Pancreas (tissue), 10 donors: ENCODE data around the gene PNMA8C. TPM values are rescaled to one million over a fixed set of nuclear protein-coding genes. Genes with fewer than 3 reads are reported as not detected.

Experiments used
- ATAC-seq, 4 donors: fragments of 200-7000 bp; cut with Tn5 transposase; one replicate each; pipeline versions ENCODE4 v1.8.0 to v1.9.1; 2020; ENCODE audit warnings: mild to moderate bottlenecking in 4 of 4, moderate library complexity in 4 of 4
- DNase-seq, 6 donors: peaks; one replicate each; pipeline ENCODE4 v3.0.0-alpha.2; 2020
- FAIRE-seq: peaks from 2 replicates; lab custom pipeline; 2012; peaks lifted over from hg19 to GRCh38; lab: Jason Lieb, UNC
- H3K27ac ChIP-seq, 4 donors: fragments of 200-600 bp; sonication (generic); 1 replicate in 3 of 4; 2 replicates in 1 of 4; pipeline versions ENCODE4 v1.5.0 to v1.8.0; 2020
- H3K27me3 ChIP-seq, 4 donors: fragments of 200-600 bp; one replicate each; pipeline ENCODE4 v1.8.0; 2021
- H3K36me3 ChIP-seq, 3 donors: fragments of 200-600 bp; sonication (generic) in 1 of 3; one replicate each; pipeline versions ENCODE4 v1.5.0 to v1.8.0; 2020 to 2021
- H3K4me1 ChIP-seq, 3 donors: fragments of 200-600 bp; one replicate each; pipeline ENCODE4 v1.8.0; 2021
- H3K4me3 ChIP-seq, 4 donors: fragments of 200-600 bp; sonication (generic) in 2 of 4; one replicate each; pipeline versions ENCODE4 v1.5.0 to v1.8.0; 2020 to 2021
- H3K9me3 ChIP-seq, 4 donors: fragments of 200-600 bp; one replicate each; pipeline ENCODE4 v1.8.0; 2021
- CTCF ChIP-seq, 4 donors: fragments of 200-600 bp; sonication (generic) in 3 of 4; IDR thresholded peaks; one replicate each; pipeline versions ENCODE4 v1.5.0 to v1.8.0; 2021; ENCODE audit warnings: antibody characterized with exemption in 4 of 4
- WGBS, 2 donors: extraction: QIAGEN DNeasy Blood & Tissue Kit; methylation state at CpG; one replicate each; pipeline ENCODE4 v1.1.7; 2013; 5-methylcytosine and 5-hydroxymethylcytosine counted together
- intact Hi-C, 3 donors: fragments of 100-400 bp; cut with DNase I; formaldehyde crosslinking; loops; one replicate each; pipeline versions ENCODE4 v1.11.1 to v1.14.2; 2022
- polyA plus RNA-seq, 2 donors: library from polyadenylated mRNA; stranded (reverse); fragments of 200-250 nt; gene quantifications; one replicate each; pipeline ENCODE4 v1.2.3, GENCODE V29; 2013
- total RNA-seq, 6 donors: library from RNA; stranded (reverse); fragmentation: NEBNext Ultra II Directional in 4 of 6; extraction: Animal tissue kit (Norgen Biotek cat#: 25700) in 4 of 6; gene quantifications; one replicate each; pipeline versions ENCODE4 v1.2.1 to v1.2.4, GENCODE V29; 2021 to 2023
- donor health status: healthy with polysubstance abuse.
- donor health status: DM: no; HTN: no; CAD: no; lungs with moderate emphysema.
- donor health status: DM: no; HTN: no; CAD: no.
- donor health status: control.
- donor health status: control.
- donor health status: Bipolar disorder and iron deficiency.
- donor health status: DM: yes; HTN: yes; CAD: no.
- donor health status: DM: no; HTN: no; CAD: no.
- donor health status: DM: no; HTN: no; CAD: no.
- donor health status: DM: yes; HTN: yes; CAD: no.

The PNMA8C gene
- under 1 TPM in 4 of 6 donors, not detected in 2; 0.08 to 0.28 (median 0.12) TPM for total RNA-seq
- polyA plus RNA-seq = under 1 TPM; 0.15 to 0.61 TPM

- 32 to 39% methylated on average over 52 of the region's 52 CpGs for WGBS, 2 donors
Measured at GRCh38 chr19:46428239-46429135, at the start of gene PNMA8C. Gene PNMA8C (minus strand): TSS chr19:46428936. CDS start chr19:46428359, 577 bp downstream.

GRCh38 chr19:46475986-46476385 is 47.2 kb upstream of the PNMA8C start:
- no peaks in the 10 kb centered on the region for H3K27me3 ChIP-seq
- no peak for FAIRE-seq
- ATAC-seq = no peak
- H3K4me3 ChIP-seq = no peak overlapping the region
- no peaks in the 10 kb centered on the region for H3K36me3 ChIP-seq
- TF ChIP-seq CTCF (IDR thresholded peaks at IDR 0.05) = no peak
- H3K9me3 ChIP-seq = no peaks in the 10 kb centered on the region
- no peak for DNase-seq
- intact Hi-C loops = no loop called here
- H3K27ac ChIP-seq = no peak overlapping the region
- WGBS, 2 donors = 46 to 63% methylated on average over 2 of the region's 2 CpGs
- peaks cover 0 to 4% (median under 1%) of the 10 kb centered on the region in 3 donors for H3K4me1 ChIP-seq

More at GRCh38 chr19:46428239-46429135, at the start of gene PNMA8C:
- FAIRE-seq (no peak), ATAC-seq (peak in 2 of 4 donors; percentile 37 to 51), DNase-seq (peak in 4 of 6 donors; percentile 42 to 85 (median 70))
- H3K27ac ChIP-seq = no peak within 1 kb of the TSS
- H3K4me1 ChIP-seq = peaks cover 0 to 7% (median 3%) of the 10 kb centered on the region in 3 donors
- no peaks in the 10 kb centered on the region for H3K27me3 ChIP-seq
- TF ChIP-seq CTCF (IDR thresholded peaks at IDR 0.05) = no peak
- H3K9me3 ChIP-seq = no peaks in the 10 kb centered on the region
- H3K36me3 ChIP-seq = no peaks in the 10 kb centered on the region
- intact Hi-C loops = no loop called here
- H3K4me3 ChIP-seq = no peak within 1 kb of the TSS

- DNase-seq (no peak), FAIRE-seq (no peak), ATAC-seq (no peak)
- Histone ChIP-seq H3K4me1 (peaks cover 0 to 5% (median 4%) of the 10 kb centered on the region in 3 donors), H3K9me3 (no peaks in the 10 kb centered on the region), H3K4me3 (no peak overlapping the region), H3K27me3 (no peaks in the 10 kb centered on the region), H3K36me3 (no peaks in the 10 kb centered on the region), H3K27ac (peak overlapping the region in 1 of 4 donors; percentile 27)
- WGBS, 2 donors = 62 to 75% methylated on average over 8 of the region's 8 CpGs
- TF ChIP-seq CTCF (IDR thresholded peaks at IDR 0.05) = no peak
- intact Hi-C loops = no loop called here
Measured at GRCh38 chr19:46474211-46474610, 45.5 kb upstream of the PNMA8C start.

- no peak overlapping the region for H3K27ac ChIP-seq
- no peak for ATAC-seq
- intact Hi-C loops = no loop called here
- H3K4me1 ChIP-seq = peaks cover 0 to 5% (median 4%) of the 10 kb centered on the region in 3 donors
- H3K27me3 ChIP-seq = no peaks in the 10 kb centered on the region
- FAIRE-seq = no peak
- TF ChIP-seq CTCF (IDR thresholded peaks at IDR 0.05) = no peak
- no peaks in the 10 kb centered on the region for H3K36me3 ChIP-seq
- no peaks in the 10 kb centered on the region for H3K9me3 ChIP-seq
- H3K4me3 ChIP-seq = no peak overlapping the region
- 86 to 88% methylated on average over 4 of the region's 4 CpGs for WGBS, 2 donors
- no peak for DNase-seq
Measured at GRCh38 chr19:46472592-46472991, 43.9 kb upstream of the PNMA8C start.
